ENCODE results near the gene RNF168.

- TF ChIP-seq CTCF (IDR thresholded peaks at IDR 0.05) (no peak), EZH2phosphoT487 (IDR thresholded peaks at IDR 0.05) (no peak), EZH2 (IDR thresholded peaks at IDR 0.05) (no peak)
These were observed 71.3 kb downstream of the RNF168 start, which contains the start of gene UBXN7 for GRCh38 chr3:196432137-196432879.
